BE2C (cell line): ENCODE results near the gene CDH15.

Experiments
- DNase-seq: peaks from one replicate; pipeline ENCODE4 v3.0.0-alpha.2; 2020
- H3K27me3 ChIP-seq: fragments of 250-450 bp; sonication (Bioruptor Pico); 2 replicates; pipeline ENCODE4 v1.5.1; 2020; ENCODE audit warnings: mild to moderate bottlenecking
- H3K36me3 ChIP-seq: fragments of 250-450 bp; sonication (Bioruptor Pico); 2 replicates; pipeline ENCODE4 v1.5.1; 2020; ENCODE audit warnings: mild to moderate bottlenecking
- H3K4me1 ChIP-seq: fragments of 250-450 bp; sonication (Bioruptor Pico); 2 replicates; pipeline ENCODE4 v1.5.1; 2020
- H3K4me3 ChIP-seq: 2 replicates; pipeline ENCODE4 v1.5.1; 2011; ENCODE audit warnings: low read depth, low read length
- H3K9me3 ChIP-seq: fragments of 250-450 bp; sonication (Bioruptor Pico); 2 replicates; pipeline ENCODE4 v1.5.1; 2020
- TF ChIP-seq, protein P1 (sequence below): IDR thresholded peaks from 2 replicates; pipeline ENCODE4 v1.5.1; 2012; ENCODE audit warnings: mild to moderate bottlenecking, low read depth, low read length

Gene CDH15

DNA sequence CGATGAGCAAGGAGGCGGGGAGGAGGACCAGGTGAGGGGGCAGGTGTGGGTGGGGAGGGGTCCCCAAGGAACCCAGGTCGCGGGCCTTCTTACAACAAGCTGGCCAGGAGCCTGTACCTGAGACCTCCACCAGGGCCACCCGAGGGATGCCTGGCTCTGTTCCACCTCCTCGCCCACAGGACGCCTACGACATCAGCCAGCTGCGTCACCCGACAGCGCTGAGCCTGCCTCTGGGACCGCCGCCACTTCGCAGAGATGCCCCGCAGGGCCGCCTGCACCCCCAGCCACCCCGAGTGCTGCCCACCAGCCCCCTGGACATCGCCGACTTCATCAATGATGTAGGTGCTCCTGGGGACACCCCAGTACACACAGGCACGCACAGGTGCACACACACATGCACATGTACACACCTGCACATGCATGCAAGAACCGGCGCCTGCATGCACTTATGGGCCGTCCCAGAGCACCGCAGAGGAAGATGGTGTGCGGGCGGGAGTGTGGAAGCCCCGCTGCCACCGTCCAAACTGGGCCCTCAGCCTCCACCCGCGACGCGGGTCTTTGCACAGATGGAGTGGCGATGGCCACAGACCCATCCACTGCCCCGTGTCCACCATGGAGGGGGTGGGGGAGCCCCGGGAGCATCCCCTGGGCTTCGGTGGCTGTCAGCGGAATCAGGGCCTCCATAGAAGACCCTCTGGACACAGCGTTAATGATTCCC lies 22.2 kb downstream of the CDH15 start:
- TF ChIP-seq, protein P1, sequence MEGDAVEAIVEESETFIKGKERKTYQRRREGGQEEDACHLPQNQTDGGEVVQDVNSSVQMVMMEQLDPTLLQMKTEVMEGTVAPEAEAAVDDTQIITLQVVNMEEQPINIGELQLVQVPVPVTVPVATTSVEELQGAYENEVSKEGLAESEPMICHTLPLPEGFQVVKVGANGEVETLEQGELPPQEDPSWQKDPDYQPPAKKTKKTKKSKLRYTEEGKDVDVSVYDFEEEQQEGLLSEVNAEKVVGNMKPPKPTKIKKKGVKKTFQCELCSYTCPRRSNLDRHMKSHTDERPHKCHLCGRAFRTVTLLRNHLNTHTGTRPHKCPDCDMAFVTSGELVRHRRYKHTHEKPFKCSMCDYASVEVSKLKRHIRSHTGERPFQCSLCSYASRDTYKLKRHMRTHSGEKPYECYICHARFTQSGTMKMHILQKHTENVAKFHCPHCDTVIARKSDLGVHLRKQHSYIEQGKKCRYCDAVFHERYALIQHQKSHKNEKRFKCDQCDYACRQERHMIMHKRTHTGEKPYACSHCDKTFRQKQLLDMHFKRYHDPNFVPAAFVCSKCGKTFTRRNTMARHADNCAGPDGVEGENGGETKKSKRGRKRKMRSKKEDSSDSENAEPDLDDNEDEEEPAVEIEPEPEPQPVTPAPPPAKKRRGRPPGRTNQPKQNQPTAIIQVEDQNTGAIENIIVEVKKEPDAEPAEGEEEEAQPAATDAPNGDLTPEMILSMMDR: no peak
- H3K9me3 ChIP-seq: no peaks in the 10 kb centered on the region
- H3K36me3 ChIP-seq: no peaks in the 10 kb centered on the region
- H3K4me3 ChIP-seq: no peak overlapping the region
- peak; percentile 33 for DNase-seq
- H3K4me1 ChIP-seq: no peaks in the 10 kb centered on the region
- peaks cover 20% of the 10 kb centered on the region for H3K27me3 ChIP-seq

DNA sequence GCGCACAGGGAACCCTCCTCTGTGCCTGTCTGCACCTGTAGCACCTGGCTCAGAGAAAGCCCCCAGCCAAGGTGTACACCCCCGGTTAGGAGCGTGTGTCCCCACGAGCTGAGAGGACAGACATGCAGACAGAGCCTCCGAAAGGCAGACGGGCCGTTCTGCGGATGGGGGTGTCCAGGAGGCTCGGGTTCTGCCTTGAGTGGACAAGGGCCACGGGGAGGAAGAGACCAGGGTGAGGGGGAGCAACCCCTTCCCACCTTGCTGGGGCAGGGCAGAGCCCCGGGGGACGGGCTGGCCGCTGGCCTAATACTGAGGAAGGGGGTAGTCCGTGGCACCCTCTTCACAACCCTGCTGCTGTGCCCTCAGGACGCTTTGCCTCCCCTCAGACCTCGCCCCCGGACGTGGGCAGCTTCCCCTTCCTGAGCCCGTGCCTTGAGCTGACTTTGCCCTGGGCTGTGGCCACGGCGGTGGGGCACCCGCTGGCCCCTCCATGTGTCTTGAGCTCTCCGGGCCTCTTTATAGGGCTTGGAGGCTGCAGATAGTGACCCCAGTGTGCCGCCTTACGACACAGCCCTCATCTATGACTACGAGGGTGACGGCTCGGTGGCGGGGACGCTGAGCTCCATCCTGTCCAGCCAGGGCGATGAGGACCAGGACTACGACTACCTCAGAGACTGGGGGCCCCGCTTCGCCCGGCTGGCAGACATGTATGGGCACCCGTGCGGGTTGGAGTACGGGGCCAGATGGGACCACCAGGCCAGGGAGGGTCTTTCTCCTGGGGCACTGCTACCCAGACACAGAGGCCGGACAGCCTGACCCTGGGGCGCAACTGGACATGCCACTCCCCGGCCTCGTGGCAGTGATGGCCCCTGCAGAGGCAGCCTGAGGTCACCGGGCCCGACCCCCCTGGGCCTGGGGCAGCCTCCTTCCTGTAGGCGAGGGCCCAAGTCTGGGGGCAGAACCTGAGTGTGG lies 23.1 kb downstream of the CDH15 start:
- Histone ChIP-seq H3K9me3 (no peaks in the 10 kb centered on the region), H3K27me3 (peaks cover 24% of the 10 kb centered on the region), H3K4me1 (no peaks in the 10 kb centered on the region), H3K4me3 (no peak overlapping the region), H3K36me3 (no peaks in the 10 kb centered on the region)
- DNase-seq: no peak
- TF ChIP-seq, protein P1: no peak

DNA sequence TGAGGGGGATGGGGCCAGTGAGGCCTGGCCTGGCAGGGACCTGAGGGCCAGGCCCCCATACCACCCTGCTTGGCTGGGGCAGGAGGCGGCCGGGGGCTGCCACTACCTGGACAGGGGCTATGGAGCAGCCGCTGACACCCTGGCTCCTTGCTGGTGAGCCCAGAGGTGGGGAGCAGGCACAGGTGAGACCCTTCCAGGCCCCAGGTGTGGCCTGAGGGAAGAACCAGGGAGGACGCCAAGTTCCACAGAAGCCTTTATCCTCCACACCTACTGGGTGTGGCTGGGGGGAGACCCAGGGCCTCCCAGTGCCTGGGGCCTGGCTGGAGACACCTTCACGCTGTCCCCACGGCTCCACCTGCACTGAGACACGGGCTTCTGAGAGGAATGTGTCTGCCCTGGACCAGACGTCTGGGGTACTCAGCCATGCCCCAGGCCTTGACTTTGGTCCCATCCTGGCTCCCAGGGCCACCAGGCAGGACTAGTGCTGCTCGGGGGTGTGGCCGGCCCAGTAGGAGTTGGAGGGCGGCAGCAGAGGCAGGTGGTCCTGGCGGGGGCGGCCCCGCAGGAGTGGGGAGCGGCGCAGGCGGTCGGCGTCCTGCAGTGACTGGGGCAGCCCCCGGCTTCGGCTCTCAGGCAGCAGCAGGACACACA lies 24.1 kb downstream of the CDH15 start:
- Histone ChIP-seq H3K27me3 (peaks cover 27% of the 10 kb centered on the region), H3K4me1 (no peaks in the 10 kb centered on the region), H3K4me3 (no peak overlapping the region), H3K36me3 (no peaks in the 10 kb centered on the region), H3K9me3 (no peaks in the 10 kb centered on the region)
- DNase-seq: no peak
- TF ChIP-seq, protein P1: no peak

DNA sequence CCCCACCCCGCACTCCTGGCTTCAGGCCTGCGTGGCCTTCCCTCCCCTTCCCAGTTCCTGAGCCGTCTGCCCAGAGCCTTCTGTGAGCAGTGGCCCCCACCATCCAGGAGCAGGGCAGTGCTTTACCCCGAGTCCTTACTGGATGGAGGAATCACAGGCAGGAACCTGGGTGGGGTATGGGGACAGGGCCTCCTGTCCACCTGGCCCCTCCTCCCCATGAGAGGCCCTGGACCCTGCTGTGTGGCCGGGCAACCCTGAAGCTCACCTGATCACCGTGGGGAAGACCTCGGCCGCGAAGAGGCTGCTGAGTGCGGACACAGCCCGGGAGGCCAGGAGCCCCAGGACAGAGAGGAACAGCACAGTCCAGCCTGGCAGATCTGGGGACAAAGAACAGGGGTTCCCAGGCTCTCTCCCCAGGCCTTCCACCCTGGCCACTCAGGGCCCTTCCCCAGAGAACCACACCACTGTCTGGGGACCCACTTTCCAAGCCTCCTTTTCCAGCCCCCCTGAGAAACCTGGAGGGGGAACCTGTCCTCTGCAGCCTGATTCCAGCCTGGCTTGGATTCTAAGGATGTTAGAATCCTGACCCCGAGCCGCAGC lies 25.6 kb downstream of the CDH15 start:
- DNase-seq: no peak

DNA sequence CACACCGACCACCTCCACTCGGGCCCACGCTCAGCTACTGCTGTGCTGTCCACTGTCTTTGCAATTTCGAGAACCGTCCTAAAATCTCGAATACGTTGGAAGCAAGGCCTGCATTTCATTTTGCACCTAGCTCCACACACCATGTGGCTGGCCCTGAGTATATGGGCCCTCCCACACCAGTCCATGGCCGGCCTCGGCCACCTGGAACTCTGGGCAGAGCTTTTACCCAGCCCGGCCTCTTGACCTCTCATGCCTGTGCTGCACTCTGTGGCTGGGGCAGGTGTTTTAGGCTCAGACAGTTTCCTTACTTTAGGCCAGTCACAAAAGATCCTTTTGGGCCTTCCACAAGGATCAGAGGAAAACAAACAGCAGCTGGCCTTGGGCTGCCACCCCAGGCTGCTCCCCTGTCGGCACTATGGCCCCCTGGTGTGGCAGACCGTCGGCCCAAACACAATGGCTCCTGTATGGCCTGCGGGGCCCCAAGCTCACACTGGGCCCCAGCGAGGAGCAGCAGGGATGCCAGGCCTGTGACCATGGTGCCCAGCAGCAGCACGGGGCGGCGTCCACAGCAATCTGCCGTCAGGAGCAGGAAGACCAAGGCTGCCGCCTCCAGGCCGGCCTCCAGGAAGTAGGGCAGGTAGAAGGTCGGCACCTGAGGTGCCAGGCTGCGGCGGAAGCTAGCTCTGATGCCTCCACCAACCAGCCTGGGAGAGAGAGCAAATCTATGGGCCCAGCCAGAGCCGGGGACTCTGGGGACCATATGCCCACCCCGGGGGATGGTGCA lies 26.3 kb downstream of the CDH15 start:
- peaks cover 34% of the 10 kb centered on the region for H3K27me3 ChIP-seq
- TF ChIP-seq, protein P1: no peak
- H3K9me3 ChIP-seq: peaks cover 3% of the 10 kb centered on the region; the same call in 1 of the 2 replicates
- no peaks in the 10 kb centered on the region for H3K36me3 ChIP-seq
- no peak overlapping the region for H3K4me3 ChIP-seq
- no peak for DNase-seq
- H3K4me1 ChIP-seq: no peaks in the 10 kb centered on the region

More for the DNA sequence above, 25.6 kb downstream of the CDH15 start:
- TF ChIP-seq, protein P1: no peak
- no peaks in the 10 kb centered on the region for H3K9me3 ChIP-seq
- peaks cover 29% of the 10 kb centered on the region for H3K27me3 ChIP-seq
- H3K4me1 ChIP-seq: no peaks in the 10 kb centered on the region
- H3K4me3 ChIP-seq: no peak overlapping the region
- H3K36me3 ChIP-seq: no peaks in the 10 kb centered on the region
